SU-DHL-6 (cell line): ENCODE data around the gene MLLT10.

Source experiments
- H2AFZ ChIP-seq: fragments of 200-600 bp; sonication (generic); 2 replicates; pipeline ENCODE4 v1.6.1; 2014; ENCODE audit warnings: low read depth, mild to moderate bottlenecking, moderate library complexity, mixed read lengths, antibody characterized with exemption, low read length; ENCODE audit not compliant: severe bottlenecking
- H3F3A ChIP-seq: fragments of 200-600 bp; shearing (Covaris generic); 2 replicates; pipeline ENCODE4 v1.6.0; 2016; ENCODE audit warnings: antibody characterized with exemption, mild to moderate bottlenecking; ENCODE audit not compliant: insufficient read depth
- H3K27ac ChIP-seq: fragments of 200-600 bp; sonication (generic); 2 replicates; pipeline ENCODE4 v1.5.1; 2016; ENCODE audit warnings: low read depth, mild to moderate bottlenecking, low read length, moderate library complexity, mixed read lengths
- H3K27me3 ChIP-seq: fragments of 200-600 bp; sonication (generic), shearing (Covaris generic); 2 replicates; pipeline ENCODE4 v1.6.0; 2014; ENCODE audit warnings: mild to moderate bottlenecking, low read length
- H3K36me3 ChIP-seq: fragments of 200-600 bp; sonication (generic); 2 replicates; pipeline ENCODE4 v1.6.1; 2014; ENCODE audit warnings: mild to moderate bottlenecking, low read length, mixed read lengths
- H3K4me2 ChIP-seq: fragments of 300-600, 200-600 bp; shearing (Covaris generic), sonication (generic); 2 replicates; pipeline ENCODE4 v1.6.0; 2014; ENCODE audit warnings: low read length, low read depth, mild to moderate bottlenecking; ENCODE audit not compliant: poor library complexity, severe bottlenecking
- H3K4me3 ChIP-seq: fragments of 200-600 bp; sonication (generic); 2 replicates; pipeline ENCODE4 v1.5.1; 2014; ENCODE audit warnings: antibody characterized with exemption, low read length, mild to moderate bottlenecking, mixed read lengths; ENCODE audit not compliant: insufficient read depth, poor library complexity, severe bottlenecking
- H3K79me2 ChIP-seq: fragments of 200-600 bp; sonication (generic); 2 replicates; pipeline ENCODE4 v1.6.1; 2014; ENCODE audit warnings: mild to moderate bottlenecking, low read length, moderate library complexity; ENCODE audit not compliant: insufficient read depth
- H3K9ac ChIP-seq: fragments of 200-600 bp; sonication (generic); 2 replicates; pipeline ENCODE4 v1.7.0; 2014; ENCODE audit warnings: mild to moderate bottlenecking, low read length
- H3K9me2 ChIP-seq: fragments of 200-600 bp; sonication (generic); replicated peaks from 2 replicates; pipeline ENCODE4 v1.6.1; 2014; ENCODE audit warnings: low read length; ENCODE audit not compliant: insufficient read depth
- H3K9me3 ChIP-seq: fragments of 200-600 bp; sonication (generic); 2 replicates; pipeline ENCODE4 v1.6.1; 2014; ENCODE audit warnings: low read length, mixed read lengths; ENCODE audit not compliant: insufficient read depth
- H4K20me1 ChIP-seq: fragments of 200-600 bp; sonication (generic); 2 replicates; pipeline ENCODE4 v1.6.1; 2014; ENCODE audit warnings: low read depth, mild to moderate bottlenecking, antibody characterized with exemption, low read length, moderate library complexity, mixed read lengths
- CTCF ChIP-seq: fragments of 200-600 bp; sonication (generic); IDR thresholded peaks from one replicate; pipeline ENCODE4 v1.5.1; 2017; ENCODE audit warnings: antibody characterized with exemption, mild to moderate bottlenecking, low read length, moderate library complexity; ENCODE audit not compliant: insufficient read depth, poor library complexity, severe bottlenecking
- EZH2phosphoT487 ChIP-seq: fragments of 200-600 bp; sonication (generic), shearing (Covaris generic); conservative IDR thresholded peaks from 2 replicates; pipeline ENCODE4 v1.6.1; 2018; ENCODE audit warnings: mild to moderate bottlenecking, antibody characterized with exemption, low read length, moderate library complexity, mixed read lengths

MLLT10 gene

DNA sequence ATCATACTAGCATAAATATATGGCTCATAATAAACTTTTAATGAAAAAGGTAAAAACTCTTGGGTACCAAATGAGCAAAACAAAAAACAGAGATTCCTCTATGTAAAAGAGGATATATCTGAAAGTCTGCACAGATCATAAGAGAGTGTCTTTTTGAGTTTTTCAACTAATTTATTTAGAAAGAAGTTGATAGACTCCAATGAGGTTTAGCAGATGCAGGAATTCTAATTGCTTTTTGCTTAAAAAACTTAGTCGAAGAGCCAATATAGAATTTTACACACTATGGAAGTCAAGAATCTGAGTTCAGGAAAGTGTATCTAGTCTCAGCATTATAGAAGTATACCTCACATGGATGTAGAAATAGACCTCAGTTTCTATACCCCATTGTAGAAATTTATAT lies 3.4 kb upstream of the MLLT10 start:
- H2AFZ ChIP-seq = no peak overlapping the region

GRCh38 chr10:21531164-21531563 lies 2.9 kb upstream of the MLLT10 start:
- Histone ChIP-seq H3K79me2 (peaks cover 11% of the 10 kb centered on the region), H3F3A (peaks cover 58% of the 10 kb centered on the region), H3K4me3 (no peak overlapping the region), H3K9me3 (no peaks in the 10 kb centered on the region), H3K27me3 (no peaks in the 10 kb centered on the region), H3K36me3 (no peaks in the 10 kb centered on the region), H3K9ac (no peak overlapping the region), H3K27ac (no peak overlapping the region), H4K20me1 (no peaks in the 10 kb centered on the region), H2AFZ (no peak overlapping the region), H3K9me2 (no peaks in the 10 kb centered on the region), H3K4me2 (no peak overlapping the region)
- no peak for TF ChIP-seq CTCF

More for the DNA sequence above, 3.4 kb upstream of the MLLT10 start:
- Histone ChIP-seq H3F3A (peaks cover 55% of the 10 kb centered on the region), H3K4me3 (no peak overlapping the region), H3K9ac (no peak overlapping the region), H3K36me3 (no peaks in the 10 kb centered on the region), H3K9me2 (no peaks in the 10 kb centered on the region), H4K20me1 (no peaks in the 10 kb centered on the region), H3K9me3 (no peaks in the 10 kb centered on the region), H3K27me3 (no peaks in the 10 kb centered on the region), H3K4me2 (no peak overlapping the region), H3K79me2 (peaks cover 6% of the 10 kb centered on the region), H3K27ac (no peak overlapping the region)
- TF ChIP-seq EZH2phosphoT487 (no peak), CTCF (no peak)

GRCh38 chr10:21532694-21533466 lies 1.2 kb upstream of the MLLT10 start:
- Histone ChIP-seq H3K27me3 (no peaks in the 10 kb centered on the region), H3F3A (peaks cover 47% of the 10 kb centered on the region), H3K9me3 (no peaks in the 10 kb centered on the region), H3K4me2 (peak overlapping the region; percentile 93), H3K9ac (peak overlapping the region; percentile 72), H3K79me2 (peaks cover 23% of the 10 kb centered on the region), H3K36me3 (no peaks in the 10 kb centered on the region), H3K27ac (no peak overlapping the region), H2AFZ (peak overlapping the region; percentile 83), H3K9me2 (no peaks in the 10 kb centered on the region), H3K4me3 (peak overlapping the region; percentile 64), H4K20me1 (no peaks in the 10 kb centered on the region)
- TF ChIP-seq EZH2phosphoT487 (no peak), CTCF (no peak)
